ENCODE data around the gene KRTAP10-3.

GRCh38 chr21:44511938-44512275, 46.7 kb downstream of the KRTAP10-3 start:
- TF ChIP-seq CTCF (conservative IDR thresholded peaks at IDR 0.05; ENCODE audit: low read depth in 2 of 2) (no peak), EZH2 (IDR thresholded peaks at IDR 0.05; ENCODE audit: low read depth, unreplicated experiment) (no peak), POLR2AphosphoS5 (IDR thresholded peaks at IDR 0.05; ENCODE audit: low read depth) (no peak), EZH2phosphoT487 (IDR thresholded peaks at IDR 0.05; ENCODE audit: unreplicated experiment) (no peak), CREB1 (CRISPR knock-in tag; IDR thresholded peaks at IDR 0.05; ENCODE audit: low read depth) (no peak), REST (IDR thresholded peaks at IDR 0.05; ENCODE audit: unreplicated experiment) (no peak), STAT1 (IDR thresholded peaks at IDR 0.05; ENCODE audit: unreplicated experiment) (no peak), JUNB (IDR thresholded peaks at IDR 0.05; ENCODE audit: unreplicated experiment) (no peak), ZNF462 (CRISPR knock-in tag; IDR thresholded peaks at IDR 0.05) (no peak), NANOG (IDR thresholded peaks at IDR 0.05; ENCODE audit: borderline replicate concordance) (no peak)
- TF ChIP-seq, protein P1, sequence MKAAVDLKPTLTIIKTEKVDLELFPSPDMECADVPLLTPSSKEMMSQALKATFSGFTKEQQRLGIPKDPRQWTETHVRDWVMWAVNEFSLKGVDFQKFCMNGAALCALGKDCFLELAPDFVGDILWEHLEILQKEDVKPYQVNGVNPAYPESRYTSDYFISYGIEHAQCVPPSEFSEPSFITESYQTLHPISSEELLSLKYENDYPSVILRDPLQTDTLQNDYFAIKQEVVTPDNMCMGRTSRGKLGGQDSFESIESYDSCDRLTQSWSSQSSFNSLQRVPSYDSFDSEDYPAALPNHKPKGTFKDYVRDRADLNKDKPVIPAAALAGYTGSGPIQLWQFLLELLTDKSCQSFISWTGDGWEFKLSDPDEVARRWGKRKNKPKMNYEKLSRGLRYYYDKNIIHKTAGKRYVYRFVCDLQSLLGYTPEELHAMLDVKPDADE (IDR thresholded peaks at IDR 0.05): no peak

Data from GM23338 (cell line).